ENCODE data around the gene CWF19L1. TPM values are rescaled to one million over a fixed set of nuclear protein-coding genes. Genes with fewer than 3 reads are reported as not detected.

CWF19L1 gene
- total and polyA plus RNA-seq, 2 of the 13 experiments (the other 11 are each of a cell fraction or from before 2014, with no cell fraction given): 13.6 to 42.1 TPM

DNA sequence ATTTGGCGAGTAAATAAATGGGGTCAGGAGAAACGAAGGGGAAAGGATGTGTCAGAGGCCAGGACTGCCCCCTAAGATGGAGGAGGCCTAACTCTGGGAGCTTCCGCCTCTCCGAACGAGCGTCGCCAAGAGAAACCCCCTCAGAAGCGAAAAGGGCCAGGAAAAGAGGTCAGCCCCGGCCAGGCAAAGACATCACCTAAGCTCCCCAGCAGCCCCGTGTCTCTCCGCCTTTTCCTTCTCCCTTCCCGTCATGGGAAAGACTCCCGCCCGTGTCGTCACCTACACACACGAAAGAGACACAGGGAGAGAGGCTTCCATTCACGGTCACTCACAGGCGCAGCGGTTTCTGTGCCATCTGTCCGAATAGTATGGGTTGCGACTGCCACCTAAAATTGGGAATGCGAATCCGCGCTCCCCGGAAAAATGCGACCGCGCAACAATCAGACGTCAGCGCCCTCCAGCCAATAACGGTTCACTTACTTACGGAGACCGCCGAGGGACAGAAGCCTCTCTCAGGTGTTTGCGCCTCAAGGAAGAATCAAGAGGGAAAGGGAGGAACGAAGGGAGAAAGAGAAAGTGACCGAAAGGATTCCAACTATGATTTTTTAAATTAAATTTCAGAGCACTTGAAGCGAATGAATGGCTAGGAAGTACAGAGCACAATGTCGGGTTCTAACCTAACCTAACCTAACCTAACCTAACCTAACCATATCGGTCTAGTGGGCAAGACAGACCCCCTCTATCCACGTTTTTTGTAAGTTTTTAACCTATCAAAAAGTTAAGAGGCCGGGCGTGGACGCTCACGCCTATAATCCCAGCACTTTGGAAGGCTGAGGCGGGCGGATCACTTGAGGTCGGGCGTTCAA is at the start of gene CWF19L1 (continued):
- TF ChIP-seq, protein P1, sequence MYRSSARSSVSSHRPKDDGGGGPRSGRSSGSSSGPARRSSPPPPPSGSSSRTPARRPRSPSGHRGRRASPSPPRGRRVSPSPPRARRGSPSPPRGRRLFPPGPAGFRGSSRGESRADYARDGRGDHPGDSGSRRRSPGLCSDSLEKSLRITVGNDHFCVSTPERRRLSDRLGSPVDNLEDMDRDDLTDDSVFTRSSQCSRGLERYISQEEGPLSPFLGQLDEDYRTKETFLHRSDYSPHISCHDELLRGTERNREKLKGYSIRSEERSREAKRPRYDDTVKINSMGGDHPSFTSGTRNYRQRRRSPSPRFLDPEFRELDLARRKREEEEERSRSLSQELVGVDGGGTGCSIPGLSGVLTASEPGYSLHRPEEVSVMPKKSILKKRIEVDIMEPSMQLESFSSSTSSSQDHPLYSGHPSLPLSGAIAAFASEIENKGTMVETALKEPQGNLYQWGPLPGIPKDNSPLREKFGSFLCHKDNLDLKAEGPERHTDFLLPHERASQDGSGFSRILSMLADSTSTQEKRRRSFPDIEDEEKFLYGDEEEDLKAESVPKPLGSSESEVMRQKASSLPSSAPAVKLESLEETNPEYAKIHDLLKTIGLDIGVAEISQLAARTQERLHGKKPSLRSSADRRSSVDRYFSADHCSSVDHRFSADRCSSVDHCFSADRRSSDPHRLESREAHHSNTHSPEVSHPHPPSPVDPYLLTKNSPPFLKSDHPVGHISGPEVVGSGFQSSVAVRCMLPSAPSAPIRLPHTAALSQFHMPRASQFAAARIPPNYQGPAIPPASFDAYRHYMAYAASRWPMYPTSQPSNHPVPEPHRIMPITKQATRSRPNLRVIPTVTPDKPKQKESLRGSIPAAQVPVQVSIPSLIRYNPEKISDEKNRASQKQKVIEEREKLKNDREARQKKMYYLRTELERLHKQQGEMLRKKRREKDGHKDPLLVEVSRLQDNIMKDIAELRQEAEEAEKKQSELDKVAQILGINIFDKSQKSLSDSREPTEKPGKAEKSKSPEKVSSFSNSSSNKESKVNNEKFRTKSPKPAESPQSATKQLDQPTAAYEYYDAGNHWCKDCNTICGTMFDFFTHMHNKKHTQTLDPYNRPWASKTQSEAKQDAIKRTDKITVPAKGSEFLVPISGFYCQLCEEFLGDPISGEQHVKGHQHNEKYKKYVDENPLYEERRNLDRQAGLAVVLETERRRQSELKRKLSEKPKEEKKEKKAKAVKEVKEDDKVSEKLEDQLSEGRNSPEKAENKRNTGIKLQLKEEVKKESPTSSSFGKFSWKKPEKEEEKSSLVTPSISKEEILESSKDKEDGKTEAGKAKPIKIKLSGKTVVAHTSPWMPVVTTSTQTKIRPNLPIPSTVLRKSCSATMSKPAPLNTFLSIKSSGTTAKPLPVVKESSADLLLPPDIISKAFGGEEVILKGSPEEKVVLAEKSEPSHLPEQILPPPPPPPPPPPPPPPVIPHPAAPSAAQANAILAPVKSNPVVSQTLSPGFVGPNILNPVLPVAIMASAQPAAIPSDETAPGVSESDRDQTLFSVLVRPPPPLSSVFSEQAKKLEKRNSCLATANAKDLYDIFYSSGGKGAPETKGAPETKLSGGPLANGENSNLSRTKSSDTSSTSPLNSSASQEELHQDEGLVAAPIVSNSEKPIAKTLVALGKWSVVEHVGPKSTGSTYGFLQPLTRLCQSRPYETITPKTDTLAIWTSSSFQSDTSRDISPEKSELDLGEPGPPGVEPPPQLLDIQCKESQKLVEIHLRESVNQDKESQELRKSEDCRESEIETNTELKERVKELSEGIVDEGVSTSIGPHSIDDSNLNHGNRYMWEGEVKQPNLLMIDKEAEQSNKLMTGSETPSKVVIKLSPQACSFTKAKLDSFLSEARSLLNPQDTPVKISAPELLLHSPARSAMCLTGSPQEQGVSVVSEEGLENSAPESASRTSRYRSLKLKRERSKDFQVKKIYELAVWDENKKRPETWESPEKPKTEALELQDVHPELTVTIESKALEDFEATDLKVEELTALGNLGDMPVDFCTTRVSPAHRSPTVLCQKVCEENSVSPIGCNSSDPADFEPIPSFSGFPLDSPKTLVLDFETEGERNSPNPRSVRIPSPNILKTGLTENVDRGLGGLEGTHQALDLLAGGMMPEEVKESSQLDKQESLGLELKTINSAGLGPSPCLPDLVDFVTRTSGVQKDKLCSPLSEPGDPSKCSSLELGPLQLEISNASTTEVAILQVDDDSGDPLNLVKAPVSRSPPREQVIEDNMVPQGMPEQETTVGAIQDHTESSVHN (CRISPR knock-in tag; IDR thresholded peaks at IDR 0.05): no peak
- TF ChIP-seq ZNF644 (CRISPR knock-in tag; IDR thresholded peaks at IDR 0.05; ENCODE audit: low read depth) (no peak), ZBTB39 (CRISPR knock-in tag; IDR thresholded peaks at IDR 0.05) (0 out of 2 replicates have a peak, but pooled peaks have one; percentile 49), ZNF225 (CRISPR knock-in tag; IDR thresholded peaks at IDR 0.05) (no peak), HMGA1 (CRISPR knock-in tag; conservative IDR thresholded peaks at IDR 0.05) (no peak), ZNF160 (CRISPR knock-in tag; IDR thresholded peaks at IDR 0.05) (peak; percentile 44; the same call in 1 of the 2 replicates), THYN1 (CRISPR knock-in tag; IDR thresholded peaks at IDR 0.05; ENCODE audit: borderline replicate concordance, low read depth) (no peak), HOXA5 (CRISPR knock-in tag; IDR thresholded peaks at IDR 0.05) (no peak), PHF20 (CRISPR knock-in tag; IDR thresholded peaks at IDR 0.05) (peak; percentile 99), KDM3A (CRISPR knock-in tag; IDR thresholded peaks at IDR 0.05; ENCODE audit: low read depth) (no peak), POLR2AphosphoS2 (IDR thresholded peaks at IDR 0.05; ENCODE audit: low read depth, low read length) (no peak), NR3C1 (CRISPR knock-in tag; IDR thresholded peaks at IDR 0.05) (no peak), CHCHD3 (CRISPR knock-in tag; IDR thresholded peaks at IDR 0.05) (no peak), IRF9 (CRISPR knock-in tag; IDR thresholded peaks at IDR 0.05; ENCODE audit: borderline replicate concordance) (peak; percentile 79; the same call in 1 of the 2 replicates), CCAR2 (optimal IDR thresholded peaks at IDR 0.05; ENCODE audit: low read depth, low read length) (no peak), ZFP91 (CRISPR knock-in tag; IDR thresholded peaks at IDR 0.05; ENCODE audit: borderline replicate concordance) (peak; percentile 73)

All from HepG2 (cell line).